Jurkat, Clone E6-1 (cell line): ENCODE data around the gene CDH4.

ENCODE experiments used
- DNase-seq: peaks from one replicate; pipeline ENCODE4 v3.0.0-alpha.2; 2011; ENCODE audit warnings: low read depth, low spot score
- H3K4me3 ChIP-seq: 2 replicates; pipeline ENCODE4 v1.5.1; 2011; ENCODE audit warnings: mild to moderate bottlenecking, low read length, control low read depth, moderate library complexity

CDH4 gene

DNA sequence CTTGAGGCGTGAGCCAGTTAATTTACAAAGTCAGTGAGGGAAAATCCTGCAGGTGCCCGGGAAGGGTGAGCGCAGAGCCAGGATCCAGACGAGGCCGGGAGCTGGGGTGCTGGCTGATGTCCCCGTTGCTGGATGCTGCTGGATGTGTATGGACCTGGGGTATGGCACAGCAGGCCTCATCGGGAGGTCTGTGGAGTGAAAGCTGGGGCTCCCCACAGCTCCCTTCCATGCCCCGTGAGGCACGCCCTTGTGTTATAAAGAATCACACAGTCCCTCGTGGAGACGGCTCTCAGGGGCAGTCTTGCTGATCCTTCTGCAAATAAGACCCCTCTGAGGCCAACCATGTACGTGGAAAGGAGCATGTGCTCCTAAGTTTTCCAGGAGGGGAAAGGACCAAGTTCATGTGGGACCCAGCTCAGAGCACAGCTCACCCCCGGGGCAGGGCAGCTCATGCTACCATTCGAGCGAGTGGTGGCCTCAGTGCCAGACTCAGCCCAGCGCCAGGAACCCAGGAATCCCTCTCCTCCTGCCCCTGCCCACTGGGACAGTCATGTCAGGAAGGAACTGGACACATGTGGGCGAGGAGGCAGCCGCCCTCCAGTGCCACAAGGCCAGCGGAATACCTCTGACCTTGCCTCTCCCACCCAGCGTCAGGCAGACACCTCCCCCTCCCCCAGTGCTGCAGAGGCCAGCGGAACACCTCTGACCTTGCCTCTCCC lies 97.5 kb downstream of the CDH4 start:
- no peak overlapping the region for H3K4me3 ChIP-seq
- DNase-seq: no peak

GRCh38 chr20:61350500-61351250 lies 98.6 kb downstream of the CDH4 start:
- H3K4me3 ChIP-seq: no peak overlapping the region
- DNase-seq: no peak

GRCh38 chr20:61352346-61353260 lies 100.5 kb downstream of the CDH4 start:
- no peak for DNase-seq
- no peak overlapping the region for H3K4me3 ChIP-seq

DNA sequence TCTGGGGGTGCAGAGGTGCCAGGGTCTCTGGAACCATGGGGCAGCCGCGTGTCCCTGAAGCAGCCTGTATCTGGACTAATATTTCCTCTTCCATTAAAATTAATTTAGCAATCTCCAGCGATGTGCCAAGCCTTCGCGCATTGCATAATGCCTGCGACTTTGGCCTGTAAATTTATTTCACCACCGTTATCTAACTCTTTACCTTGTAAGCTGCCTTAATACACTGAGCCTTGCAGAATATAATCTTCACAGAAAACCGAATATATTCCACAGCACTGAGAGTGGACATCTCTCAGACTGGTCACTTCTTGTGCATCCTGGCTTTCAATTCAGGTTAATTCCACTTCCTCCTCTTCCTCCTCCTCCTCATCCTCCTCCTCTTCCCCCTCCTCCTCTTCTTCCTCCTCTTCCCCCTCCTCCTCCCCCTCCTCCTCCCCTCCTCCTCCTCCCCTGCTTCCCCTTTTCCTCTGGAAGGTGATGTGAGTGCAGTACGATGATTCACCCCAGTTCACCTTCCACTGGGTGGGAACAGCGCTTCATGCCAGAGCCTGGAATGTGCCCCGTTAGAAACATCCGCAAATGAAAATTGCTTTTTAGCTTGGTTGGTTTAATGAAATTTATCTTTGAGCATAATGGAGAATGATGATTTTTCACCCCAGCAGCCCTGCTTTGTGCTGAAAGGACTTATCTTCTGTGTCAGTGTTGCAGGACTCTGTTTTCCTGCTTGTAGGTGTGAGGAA lies 101.4 kb downstream of the CDH4 start:
- no peak for DNase-seq
- no peak overlapping the region for H3K4me3 ChIP-seq

GRCh38 chr20:61354001-61354390 lies 101.9 kb downstream of the CDH4 start:
- no peak for DNase-seq
- H3K4me3 ChIP-seq: no peak overlapping the region

DNA sequence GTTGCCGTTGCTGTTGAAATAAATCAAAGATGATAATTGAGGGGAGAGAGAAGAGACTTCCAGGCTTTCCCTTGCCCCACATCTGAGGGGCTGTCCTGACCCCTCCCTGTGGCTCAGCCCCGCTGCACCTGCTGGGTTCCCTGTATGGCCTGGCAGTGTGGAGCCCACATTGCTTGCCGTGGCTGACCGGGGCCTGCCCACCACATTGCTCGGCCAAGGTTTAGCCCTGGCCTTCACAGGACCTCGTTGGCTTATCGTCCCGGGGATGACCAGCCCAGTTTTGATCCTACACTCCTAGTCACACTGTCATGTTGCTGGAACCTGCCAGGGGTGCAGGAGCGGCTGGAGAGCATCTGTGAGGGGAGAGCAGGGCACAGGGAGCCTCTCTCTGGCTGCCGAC lies 102.4 kb downstream of the CDH4 start:
- no peak for DNase-seq
- H3K4me3 ChIP-seq: no peak overlapping the region

DNA sequence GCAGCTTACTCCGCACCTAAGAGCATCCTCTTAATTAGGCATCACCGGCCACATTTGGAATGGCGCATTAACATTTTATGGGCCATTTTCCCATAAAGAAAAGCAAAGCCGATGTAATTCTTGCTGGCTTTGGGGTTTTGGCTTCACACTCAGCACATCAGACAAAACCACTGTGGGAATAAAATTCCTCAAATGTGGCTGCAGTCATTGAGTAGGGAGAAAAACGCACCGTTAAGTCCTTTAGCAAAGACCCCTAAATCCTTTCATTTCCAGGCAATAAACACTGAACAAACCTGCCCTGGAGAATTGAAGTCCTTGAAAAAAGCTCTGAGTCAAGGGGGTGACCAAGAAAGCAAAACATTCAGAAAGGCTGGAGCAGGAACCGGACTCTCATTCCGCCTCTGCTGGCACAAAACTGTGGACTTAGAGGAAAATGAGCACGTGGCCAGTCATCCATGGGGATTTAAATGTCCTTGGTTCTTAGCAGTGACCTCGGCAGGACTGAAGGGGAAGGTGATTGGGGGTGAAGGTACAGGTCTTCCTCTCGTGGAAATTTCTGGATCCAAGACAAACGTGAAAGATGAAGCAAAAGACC lies 102.9 kb downstream of the CDH4 start:
- no peak overlapping the region for H3K4me3 ChIP-seq
- no peak for DNase-seq

GRCh38 chr20:61355585-61355984 lies 103.5 kb downstream of the CDH4 start:
- H3K4me3 ChIP-seq: no peak overlapping the region
- no peak for DNase-seq

- DNase-seq: no peak
- no peak overlapping the region for H3K4me3 ChIP-seq
Observed at GRCh38 chr20:61356196-61356595, 104.1 kb downstream of the CDH4 start.

- no peak for DNase-seq
- H3K4me3 ChIP-seq: no peak overlapping the region
Observed at GRCh38 chr20:61357119-61357518, 105.1 kb downstream of the CDH4 start.

DNA sequence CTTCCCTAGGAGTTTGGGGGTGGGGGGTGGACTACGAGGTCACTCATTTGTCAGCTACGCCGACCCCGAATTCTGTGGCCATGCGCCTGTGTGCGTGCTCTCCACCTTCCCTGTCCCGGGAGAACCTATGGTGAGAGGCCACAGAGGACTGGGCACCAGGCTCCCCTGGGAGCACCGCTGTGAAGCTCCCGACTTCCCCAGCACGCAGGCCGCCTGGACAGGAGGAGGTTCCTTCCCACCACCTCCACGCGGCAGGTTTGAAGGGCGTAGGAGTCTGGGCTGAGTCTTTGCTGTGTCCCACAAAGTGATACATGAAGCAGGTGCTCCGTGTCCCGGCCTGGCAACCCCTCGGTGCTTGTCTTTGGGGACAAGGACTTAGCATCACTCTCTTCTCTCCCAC lies 107.2 kb downstream of the CDH4 start:
- no peak overlapping the region for H3K4me3 ChIP-seq
- DNase-seq: no peak

- H3K4me3 ChIP-seq: no peak overlapping the region
Observed at GRCh38 chr20:61360296-61360695, 108.2 kb downstream of the CDH4 start.

GRCh38 chr20:61360940-61361339 lies 108.9 kb downstream of the CDH4 start:
- DNase-seq: no peak
- H3K4me3 ChIP-seq: no peak overlapping the region

More at GRCh38 chr20:61360296-61360695, 108.2 kb downstream of the CDH4 start:
- no peak for DNase-seq

GRCh38 chr20:61361501-61361900 lies 109.4 kb downstream of the CDH4 start:
- DNase-seq: no peak
- no peak overlapping the region for H3K4me3 ChIP-seq

GRCh38 chr20:61364147-61364546 lies 112.1 kb downstream of the CDH4 start:
- DNase-seq: no peak
- H3K4me3 ChIP-seq: no peak overlapping the region

GRCh38 chr20:61366914-61367313 lies 114.9 kb downstream of the CDH4 start:
- H3K4me3 ChIP-seq: no peak overlapping the region
- no peak for DNase-seq

DNA sequence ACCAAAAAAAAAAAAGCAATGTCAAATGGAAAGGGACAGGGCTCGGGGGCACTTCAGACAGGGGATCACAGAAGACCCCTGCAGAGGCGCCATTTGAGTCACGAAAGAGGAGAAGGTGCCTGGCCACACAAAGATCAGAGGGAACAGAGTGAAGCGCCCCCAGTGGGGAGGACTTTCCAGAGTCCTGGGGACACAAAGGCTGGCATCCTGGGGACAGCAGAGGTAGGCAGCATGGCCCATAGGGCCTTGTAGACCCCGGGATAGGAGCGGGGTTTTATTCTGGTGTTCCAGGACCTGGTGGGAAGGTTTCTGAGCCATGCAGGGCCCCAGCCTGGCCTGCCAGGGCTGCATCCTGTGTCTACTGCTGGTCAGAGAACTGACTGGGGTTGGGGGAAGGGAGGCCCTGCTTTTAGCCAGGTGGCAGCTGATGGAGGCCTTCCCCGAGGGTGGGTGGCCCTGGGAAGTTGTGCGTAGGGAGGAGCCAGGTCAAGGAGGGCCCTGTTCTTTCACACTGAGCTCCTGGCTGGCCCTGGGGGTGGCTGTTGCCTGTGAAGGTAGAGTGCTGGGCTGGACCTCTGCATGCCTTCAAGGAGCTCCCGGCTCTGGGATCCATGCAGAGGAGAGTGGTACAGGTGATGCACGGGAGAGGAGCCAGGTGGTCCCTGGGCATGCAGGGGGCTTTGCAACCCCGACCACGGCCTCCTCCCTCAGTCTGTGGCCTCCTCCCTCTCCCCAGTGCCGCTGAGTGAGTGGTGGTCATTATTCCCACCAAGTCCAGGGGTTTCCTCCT lies 117.9 kb downstream of the CDH4 start:
- no peak for DNase-seq
- H3K4me3 ChIP-seq: no peak overlapping the region

DNA sequence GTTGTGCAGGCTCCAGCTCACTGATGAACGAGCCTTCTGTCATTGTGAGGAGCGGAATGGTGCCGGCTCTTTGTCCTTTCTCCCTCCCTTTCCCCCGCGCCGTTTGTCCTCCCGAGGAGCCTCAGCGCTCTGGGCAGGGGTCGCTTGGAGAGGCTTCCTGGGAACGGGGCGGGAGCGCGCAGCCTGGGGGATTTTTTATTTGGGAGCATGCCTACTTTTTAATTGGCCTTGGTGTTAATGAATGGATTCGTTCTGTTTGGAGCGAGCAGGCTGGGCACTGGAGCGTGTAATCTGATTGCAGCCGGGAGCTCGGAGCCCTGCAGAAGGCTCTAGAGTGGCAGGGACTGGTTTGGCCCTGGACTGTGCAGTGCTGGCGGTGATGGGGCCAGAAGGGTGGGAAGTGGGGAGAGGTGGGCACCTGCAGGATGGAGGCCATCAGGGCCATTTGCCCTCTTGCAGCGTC lies 118.8 kb downstream of the CDH4 start:
- H3K4me3 ChIP-seq: no peak overlapping the region

More for the DNA sequence above, 118.8 kb downstream of the CDH4 start:
- DNase-seq: no peak
